SK-N-SH (cell line): ENCODE data around the gene RHBDL1. TPM values are rescaled to one million over a fixed set of nuclear protein-coding genes. Genes with fewer than 3 reads are reported as not detected.

Source experiments
- CTCF ChIA-PET: fragments of 300-600, 350-600 bp; formaldehyde crosslinking; extraction: SDS; loops from one replicate; lab custom pipeline; 2021; lab: Yijun Ruan, JAX
- POLR2A ChIA-PET: fragments of 350-600 bp; sonication (Branson Sonifier 250); formaldehyde crosslinking; extraction: SDS; loops from one replicate; lab custom pipeline; 2020; ENCODE audit warnings: antibody characterized with exemption, inconsistent platforms; lab: Yijun Ruan, JAX
- DNase-seq: peaks from one replicate; pipeline ENCODE4 v3.0.0; 2012
- H2AFZ ChIP-seq: fragments of 200-600 bp; sonication (generic); 2 replicates; pipeline ENCODE4 v1.8.1; 2016; ENCODE audit warnings: antibody characterized with exemption, mild to moderate bottlenecking, low read depth
- H3F3A ChIP-seq: fragments of 200-600 bp; sonication (generic); replicated peaks from 2 replicates; pipeline ENCODE3; 2016; ENCODE audit warnings: antibody characterized with exemption, mild to moderate bottlenecking; ENCODE audit not compliant: insufficient read depth
- H3K27ac ChIP-seq, 2 experiments: fragments of 200-500 bp in 1 of 2; fragments of 200-600 bp in 1 of 2; sonication (Bioruptor generic) in 1 of 2; sonication (generic), shearing (Covaris generic) in 1 of 2; 2 replicates each; pipeline versions ENCODE4 v1.5.1 to v1.6.1; 2014 to 2016; ENCODE audit warnings: low read depth in 2 of 2, inconsistent platforms in 1 of 2, low read length in 1 of 2, mild to moderate bottlenecking in 1 of 2, mixed read lengths in 1 of 2
- H3K27me3 ChIP-seq: fragments of 200-600 bp; sonication (generic), shearing (Covaris generic); 2 replicates; pipeline ENCODE4 v1.6.1; 2016; ENCODE audit warnings: mixed run types; ENCODE audit not compliant: insufficient read depth
- H3K36me3 ChIP-seq, 2 experiments: fragments of 200-500 bp in 1 of 2; fragments of 200-600 bp in 1 of 2; sonication (Bioruptor generic) in 1 of 2; sonication (generic) in 1 of 2; replicated peaks in 1 of 2; 2 replicates each; pipeline versions ENCODE3 to v1.5.1; 2014 to 2016; ENCODE audit warnings: low read length in 1 of 2, mild to moderate bottlenecking in 1 of 2; ENCODE audit not compliant: insufficient read depth in 2 of 2, control insufficient read depth in 1 of 2
- H3K4me1 ChIP-seq, 2 experiments: fragments of 200-500 bp in 1 of 2; fragments of 200-600 bp in 1 of 2; sonication (Bioruptor generic) in 1 of 2; sonication (generic), shearing (Covaris generic) in 1 of 2; 2 replicates each; pipeline versions ENCODE4 v1.5.1 to v1.6.1; 2014 to 2016; ENCODE audit warnings: low read depth in 1 of 2, low read length in 1 of 2, mixed run types in 1 of 2; ENCODE audit not compliant: insufficient read depth in 2 of 2, control insufficient read depth in 1 of 2
- H3K4me2 ChIP-seq: fragments of 200-600 bp; sonication (generic), shearing (Covaris generic); 2 replicates; pipeline ENCODE4 v1.6.1; 2017; ENCODE audit warnings: mixed run types
- H3K4me3 ChIP-seq, 2 experiments: fragments of 200-500 bp in 1 of 2; fragments of 200-600 bp in 1 of 2; sonication (Bioruptor generic) in 1 of 2; sonication (generic), shearing (Covaris generic) in 1 of 2; 2 replicates each; pipeline versions ENCODE4 v1.5.1 to v1.8.1; 2014 to 2016; ENCODE audit warnings: low read depth in 2 of 2, inconsistent platforms in 1 of 2, low read length in 1 of 2, mild to moderate bottlenecking in 1 of 2, mixed read lengths in 1 of 2, moderate library complexity in 1 of 2
- H3K79me2 ChIP-seq: fragments of 200-600 bp; sonication (generic); 2 replicates; pipeline ENCODE4 v1.8.1; 2017; ENCODE audit warnings: mild to moderate bottlenecking; ENCODE audit not compliant: insufficient read depth
- H3K9ac ChIP-seq: fragments of 200-600 bp; sonication (generic); 2 replicates; pipeline ENCODE4 v1.6.1; 2017; ENCODE audit warnings: mixed run types
- H3K9me2 ChIP-seq: fragments of 200-600 bp; sonication (generic); 2 replicates; pipeline ENCODE4 v1.6.1; 2017; ENCODE audit warnings: mixed run types
- H3K9me3 ChIP-seq: fragments of 200-600 bp; sonication (generic); 2 replicates; pipeline ENCODE4 v1.6.1; 2017; ENCODE audit warnings: mixed run types, mild to moderate bottlenecking, moderate library complexity
- H4K20me1 ChIP-seq: fragments of 200-600 bp; sonication (generic); 2 replicates; pipeline ENCODE4 v1.6.1; 2017; ENCODE audit warnings: mild to moderate bottlenecking, mixed run types; ENCODE audit not compliant: insufficient read depth
- CHD2 ChIP-seq: fragments of 150-350 bp; IDR thresholded peaks from 2 replicates; pipeline ENCODE4 v1.6.1; 2018; ENCODE audit warnings: low read length; ENCODE audit not compliant: partially characterized antibody
- CTCF ChIP-seq: fragments of 200-600 bp; sonication (generic); IDR thresholded peaks from 2 replicates; pipeline ENCODE4 v1.6.1; 2017; ENCODE audit warnings: antibody characterized with exemption, mild to moderate bottlenecking, moderate library complexity
- ELF1 ChIP-seq: IDR thresholded peaks from 2 replicates; pipeline ENCODE4 v1.4.0; 2012
- EZH2phosphoT487 ChIP-seq: fragments of 200-600 bp; sonication (generic); IDR thresholded peaks from 2 replicates; pipeline ENCODE4 v1.6.1; 2017; ENCODE audit warnings: low read depth, mixed run types, mild to moderate bottlenecking, antibody characterized with exemption, moderate library complexity, borderline replicate concordance
- GATA2 ChIP-seq: sonication (generic); formaldehyde crosslinking; IDR thresholded peaks from 2 replicates; pipeline ENCODE4 v1.5.0; 2020; ENCODE audit warnings: mild to moderate bottlenecking, missing genetic modification reagents
- IRF3 ChIP-seq: fragments of 150-350 bp; IDR thresholded peaks from 2 replicates; pipeline ENCODE4 v1.6.1; 2016; ENCODE audit warnings: mild to moderate bottlenecking, low read depth, low read length
- NFIC ChIP-seq: IDR thresholded peaks from 2 replicates; pipeline ENCODE4 v1.4.0; 2012; ENCODE audit warnings: borderline replicate concordance
- NRF1 ChIP-seq: IDR thresholded peaks from 2 replicates; pipeline ENCODE4 v1.6.1; 2012; ENCODE audit warnings: low read depth, mild to moderate bottlenecking, low read length
- PBX3 ChIP-seq: IDR thresholded peaks from 2 replicates; pipeline ENCODE4; 2012
- REST ChIP-seq: IDR thresholded peaks from 2 replicates; pipeline ENCODE4 v1.6.1; 2012; ENCODE audit warnings: mild to moderate bottlenecking, low read depth, low read length, moderate library complexity
- RFX5 ChIP-seq: IDR thresholded peaks from 2 replicates; pipeline ENCODE4 v1.6.1; 2012; ENCODE audit warnings: mild to moderate bottlenecking, improper control_type of control experiment, low read length
- RXRA ChIP-seq: IDR thresholded peaks from 2 replicates; pipeline ENCODE4 v1.4.0; 2012; ENCODE audit warnings: low read depth, mild to moderate bottlenecking, borderline replicate concordance
- SIN3A ChIP-seq: IDR thresholded peaks from 2 replicates; pipeline ENCODE4 v1.6.1; 2012; ENCODE audit warnings: low read depth, mild to moderate bottlenecking, low read length, moderate library complexity, borderline replicate concordance
- TEAD4 ChIP-seq: IDR thresholded peaks from 2 replicates; pipeline ENCODE4 v1.4.0; 2012; ENCODE audit warnings: mild to moderate bottlenecking, borderline replicate concordance; ENCODE audit not compliant: insufficient read depth
- WGBS: methylation state at CpG from one replicate; pipeline ENCODE4 v1.1.6; 2017; ENCODE audit warnings: low lambda C conversion rate; 5-methylcytosine and 5-hydroxymethylcytosine counted together
- polyA plus RNA-seq, 3 experiments: library from polyadenylated mRNA; depleted of rRNA; stranded (reverse); fragments of >200 nt; gene quantifications; 2 replicates each; pipeline ENCODE4 v1.2.3, GENCODE V29; 2012

RHBDL1 gene
- polyA plus RNA-seq, 1 of the 3 experiments (the other 2 are of a cell fraction): 4.1 TPM

GRCh38 chr16:662597-662996 is 12.9 kb upstream of the RHBDL1 start:
- Histone ChIP-seq H3K9ac (no peak overlapping the region), H4K20me1 (no peaks in the 10 kb centered on the region), H3F3A (no peaks in the 10 kb centered on the region), H2AFZ (no peak overlapping the region), H3K4me1 (peaks cover 3 to 40% of the 10 kb centered on the region in 2 experiments; a peak in 3 of 4 replicates), H3K79me2 (no peaks in the 10 kb centered on the region), H3K4me2 (no peak overlapping the region), H3K9me3 (no peaks in the 10 kb centered on the region), H3K9me2 (no peaks in the 10 kb centered on the region), H3K27ac (peak overlapping the region in 1 of 2 experiments; percentile 79; a peak in 1 of 4 replicates), H3K27me3 (no peaks in the 10 kb centered on the region), H3K4me3 (no peak overlapping the region), H3K36me3 (peaks cover 0 to 34% of the 10 kb centered on the region in 2 experiments)
- ChIA-PET POLR2A (interaction anchor here (1.3 kb wide), 1 partner anchor 15 kb away, joined by 5 read pairs; no protein-coding TSS in a partner anchor), CTCF (interaction anchor here (2.7 to 6.7 kb wide), 2 partner anchors 13 to 19 kb away, joined by 11 to 92 read pairs; partner anchors contain the start of gene WDR90)
- DNase-seq: no peak
- 96% methylated on average over 17 of the region's 21 CpGs for WGBS
- TF ChIP-seq PBX3 (no peak), RFX5 (no peak), ELF1 (no peak), NFIC (no peak), NRF1 (no peak), CTCF (no peak), TEAD4 (no peak)

GRCh38 chr16:666572-666971 is 8.9 kb upstream of the RHBDL1 start:
- Histone ChIP-seq H3K4me1 (peaks cover 0 to 27% of the 10 kb centered on the region in 2 experiments; a peak in 1 of 4 replicates), H3K36me3 (peaks cover 5 to 43% of the 10 kb centered on the region in 2 experiments), H3K27ac (no peak overlapping the region; a peak in 1 of 4 replicates), H3K27me3 (no peaks in the 10 kb centered on the region), H3K9me2 (no peaks in the 10 kb centered on the region), H2AFZ (no peak overlapping the region), H3F3A (no peaks in the 10 kb centered on the region), H3K79me2 (peaks cover 25% of the 10 kb centered on the region), H3K4me3 (no peak overlapping the region), H3K4me2 (no peak overlapping the region), H3K9me3 (no peaks in the 10 kb centered on the region), H3K9ac (no peak overlapping the region), H4K20me1 (0 out of 2 replicates have a peak, but pooled peaks cover 6% of the 10 kb centered on the region)
- CTCF ChIA-PET: interaction anchor here (1.0 to 6.3 kb wide), 5 partner anchors 12 to 74 kb away, joined by 3 to 69 read pairs (median 4); partner anchors contain the start of genes CIAO3, WDR24 and WDR90
- WGBS: 90% methylated on average over 7 of the region's 13 CpGs
- POLR2A ChIA-PET: interaction anchor here (0.8 to 1.5 kb wide), 3 partner anchors 9 to 71 kb away, joined by 3 to 4 read pairs (median 4); partner anchors contain the start of genes RHBDL1 and STUB1
- no peak for DNase-seq
- no peak for TF ChIP-seq SIN3A
- no peak for TF ChIP-seq GATA2 (CRISPR knock-in tag)
- no peak for TF ChIP-seq IRF3
- TF ChIP-seq REST: no peak
- TF ChIP-seq NFIC: no peak
- TF ChIP-seq CHD2: no peak
- no peak for TF ChIP-seq EZH2phosphoT487
- no peak for TF ChIP-seq CTCF
- no peak for TF ChIP-seq TEAD4
- TF ChIP-seq RXRA: no peak
